ENCODE data around the gene PHRF1. TPM values are rescaled to one million over a fixed set of nuclear protein-coding genes. Genes with fewer than 3 reads are reported as not detected.
A peak's percentile ranks its signal among the peaks of the same experiment; 100 is the strongest.

Gene PHRF1
- total RNA-seq, 1 experiment from 2014 or later: 43.9 TPM

GRCh38 chr11:557328-558132 is 18.7 kb upstream of the PHRF1 start:
- H3K4me3 Mint-ChIP-seq (ENCODE audit: unreplicated experiment): no peak overlapping the region
- DNase-seq: no peak
- H3K4me1 Mint-ChIP-seq (ENCODE audit: low read depth, unreplicated experiment): peaks cover 14% of the 10 kb centered on the region
- Histone ChIP-seq H3K36me3 (ENCODE audit: control insufficient read depth, insufficient read depth, low read length) (peaks cover 3% of the 10 kb centered on the region), H3K9me3 (no peaks in the 10 kb centered on the region), H3K4me1 (peaks cover 35% of the 10 kb centered on the region), H3K27me3 (replicated peaks; ENCODE audit: control insufficient read depth, insufficient read depth, low read length) (no peaks in the 10 kb centered on the region), H3K4me3 (ENCODE audit: low read depth, low read length) (no peak overlapping the region)
- no peak overlapping the region for H3K27ac Mint-ChIP-seq (ENCODE audit: unreplicated experiment)
- ChIA-PET POLR2A (no interaction called here), CTCF (no interaction called here)
- H3K36me3 Mint-ChIP-seq (ENCODE audit: insufficient read depth, unreplicated experiment): peaks cover 29% of the 10 kb centered on the region
- intact Hi-C loops (cut with micrococcal nuclease; ENCODE audit: unreplicated experiment): loop anchor here (10.0 kb wide), 1 partner anchor 167 kb away; no protein-coding TSS in a partner anchor
- BruUV-seq (replicated peaks): no TSS peak
- H3K27me3 Mint-ChIP-seq (ENCODE audit: insufficient read depth, unreplicated experiment): no peaks in the 10 kb centered on the region
- no peak for TF ChIP-seq CTCF (IDR thresholded peaks at IDR 0.05; ENCODE audit: insufficient read depth in 1 of 2, low read depth in 1 of 2, low read length in 1 of 2, severe bottlenecking in 1 of 2, unreplicated experiment in 1 of 2)
- no peaks in the 10 kb centered on the region for H3K9me3 Mint-ChIP-seq (ENCODE audit: unreplicated experiment)

GRCh38 chr11:558503-558902 is 17.8 kb upstream of the PHRF1 start:
- H3K9me3 ChIP-seq: no peaks in the 10 kb centered on the region
- Mint-ChIP-seq H3K27ac (ENCODE audit: unreplicated experiment) (peak overlapping the region; percentile 78), H3K36me3 (ENCODE audit: insufficient read depth, unreplicated experiment) (peaks cover 36% of the 10 kb centered on the region), H3K4me3 (ENCODE audit: unreplicated experiment) (no peak overlapping the region), H3K9me3 (ENCODE audit: unreplicated experiment) (no peaks in the 10 kb centered on the region), H3K4me1 (ENCODE audit: low read depth, unreplicated experiment) (peaks cover 14% of the 10 kb centered on the region), H3K27me3 (ENCODE audit: insufficient read depth, unreplicated experiment) (no peaks in the 10 kb centered on the region)
- no peaks in the 10 kb centered on the region for H3K27me3 ChIP-seq (replicated peaks; ENCODE audit: control insufficient read depth, insufficient read depth, low read length)
- intact Hi-C loops (cut with micrococcal nuclease; ENCODE audit: unreplicated experiment): loop anchor here (10.0 kb wide), 1 partner anchor 166 kb away; no protein-coding TSS in a partner anchor
- BruUV-seq (replicated peaks): no TSS peak
- DNase-seq: no peak
- TF ChIP-seq CTCF (IDR thresholded peaks at IDR 0.05; ENCODE audit: insufficient read depth in 1 of 2, low read depth in 1 of 2, low read length in 1 of 2, severe bottlenecking in 1 of 2, unreplicated experiment in 1 of 2): no peak
- H3K4me3 ChIP-seq (ENCODE audit: low read depth, low read length): no peak overlapping the region
- H3K4me1 ChIP-seq: peaks cover 37% of the 10 kb centered on the region
- H3K36me3 ChIP-seq (ENCODE audit: control insufficient read depth, insufficient read depth, low read length): peaks cover 7% of the 10 kb centered on the region
- ChIA-PET POLR2A (no interaction called here), CTCF (no interaction called here)

- Mint-ChIP-seq H3K4me1 (ENCODE audit: low read depth, unreplicated experiment) (peaks cover 14% of the 10 kb centered on the region), H3K36me3 (ENCODE audit: insufficient read depth, unreplicated experiment) (peaks cover 42% of the 10 kb centered on the region), H3K27ac (ENCODE audit: unreplicated experiment) (peak overlapping the region; percentile 78), H3K9me3 (ENCODE audit: unreplicated experiment) (no peaks in the 10 kb centered on the region), H3K4me3 (ENCODE audit: unreplicated experiment) (no peak overlapping the region), H3K27me3 (ENCODE audit: insufficient read depth, unreplicated experiment) (no peaks in the 10 kb centered on the region)
- H3K9me3 ChIP-seq: no peaks in the 10 kb centered on the region
- H3K36me3 ChIP-seq (ENCODE audit: control insufficient read depth, insufficient read depth, low read length): peaks cover 8% of the 10 kb centered on the region
- BruUV-seq (replicated peaks): no TSS peak
- peaks cover 37% of the 10 kb centered on the region for H3K4me1 ChIP-seq
- H3K4me3 ChIP-seq (ENCODE audit: low read depth, low read length): no peak overlapping the region
- peak in 1 of 2 experiments; percentile 41 for DNase-seq
- CTCF ChIA-PET: interaction anchor here (0.5 to 1.5 kb wide), 2 partner anchors 17 to 86 kb away, joined by 4 to 5 read pairs; no protein-coding TSS in a partner anchor
- POLR2A ChIA-PET: interaction anchor here (0.5 to 1.4 kb wide), 2 partner anchors 17 to 203 kb away, joined by 7 to 10 read pairs; partner anchors contain the start of gene PHRF1
- no peak for TF ChIP-seq CTCF (IDR thresholded peaks at IDR 0.05; ENCODE audit: insufficient read depth in 1 of 2, low read depth in 1 of 2, low read length in 1 of 2, severe bottlenecking in 1 of 2, unreplicated experiment in 1 of 2)
- intact Hi-C loops (cut with micrococcal nuclease; ENCODE audit: unreplicated experiment): loop anchor here (10.0 kb wide), 1 partner anchor 166 kb away; no protein-coding TSS in a partner anchor
- no peaks in the 10 kb centered on the region for H3K27me3 ChIP-seq (replicated peaks; ENCODE audit: control insufficient read depth, insufficient read depth, low read length)
Measured at GRCh38 chr11:559020-559620, 17.1 kb upstream of the PHRF1 start.

All from Caco-2 (cell line).